A549 (cell line): Measurements from ENCODE around the gene SLC26A1.

Experiments used
- CTCF ChIP-seq: fragments of >200 bp; sonication (Bioruptor Twin); formaldehyde crosslinking; IDR thresholded peaks from 3 replicates; pipeline ENCODE4 v1.5.1; 2016
- EHMT2 ChIP-seq: fragments of 200-600 bp; sonication (generic); IDR thresholded peaks from 2 replicates; pipeline ENCODE4 v1.6.1; 2016; ENCODE audit warnings: antibody characterized with exemption, low read depth, mild to moderate bottlenecking, moderate library complexity
- ELK1 ChIP-seq: fragments of 150-350 bp; IDR thresholded peaks from 2 replicates; pipeline ENCODE4 v1.6.1; 2014; ENCODE audit warnings: low read depth, mild to moderate bottlenecking, low read length
- EP300 ChIP-seq, 2 experiments: fragments of >200 bp; sonication (Bioruptor Twin); formaldehyde crosslinking; IDR thresholded peaks; 2 replicates in 1 of 2; 3 replicates in 1 of 2; pipeline ENCODE4 v1.6.1; 2016 to 2017
- GATA3 ChIP-seq: IDR thresholded peaks from 2 replicates; pipeline ENCODE4 v1.6.1; 2012; ENCODE audit warnings: borderline replicate concordance
- HOXA7 ChIP-seq: fragments of 250-450 bp; sonication (Bioruptor Pico); IDR thresholded peaks from 2 replicates; pipeline ENCODE4 v1.5.0; 2020; ENCODE audit warnings: mild to moderate bottlenecking, moderate library complexity
- POLR2A ChIP-seq: IDR thresholded peaks from 2 replicates; pipeline ENCODE4 v1.6.1; 2012; ENCODE audit warnings: mild to moderate bottlenecking, low read length
- RAD21 ChIP-seq, 2 experiments: fragments of >200 bp in 1 of 2; sonication (Bioruptor Twin) in 1 of 2; formaldehyde crosslinking in 1 of 2; IDR thresholded peaks in 1 of 2; conservative IDR thresholded peaks in 1 of 2; 2 replicates in 1 of 2; 3 replicates in 1 of 2; pipeline ENCODE4 v1.6.1; 2012 to 2018; ENCODE audit warnings: inconsistent platforms in 1 of 2
- REST ChIP-seq: fragments of 200-600 bp; sonication (generic); IDR thresholded peaks from 2 replicates; pipeline ENCODE4 v1.6.1; 2016; ENCODE audit warnings: antibody characterized with exemption, mild to moderate bottlenecking, moderate library complexity
- SREBF2 ChIP-seq: fragments of 450-650 bp; IDR thresholded peaks from 2 replicates; pipeline ENCODE4 v1.6.1; 2014; ENCODE audit warnings: mild to moderate bottlenecking, moderate library complexity
- ZFP36 ChIP-seq: fragments of 450-650 bp; IDR thresholded peaks from 2 replicates; pipeline ENCODE4 v1.6.1; 2014; ENCODE audit warnings: borderline replicate concordance; ENCODE audit not compliant: partially characterized antibody

GRCh38 chr4:989722-990471 is 3.3 kb downstream of the SLC26A1 start:
- TF ChIP-seq CTCF (no peak), SREBF2 (no peak), ELK1 (no peak), POLR2A (no peak), ZFP36 (no peak), EHMT2 (no peak), REST (no peak), GATA3 (no peak), HOXA7 (CRISPR knock-in tag) (no peak), EP300 (IDR thresholded peaks at IDR 0.05) (no peak), RAD21 (conservative IDR thresholded peaks at IDR 0.05 in 1 of 2, IDR thresholded peaks at IDR 0.05 in 1 of 2) (no peak)
